ENCODE results near the gene NPY. TPM values are rescaled to one million over a fixed set of nuclear protein-coding genes. Genes with fewer than 3 reads are reported as not detected.

NPY gene
- not detected for total RNA-seq
- not detected for polyA plus RNA-seq (ENCODE audit: insufficient read depth, low read depth, low replicate concordance)
- long read RNA-seq, donor 1, result 0 reads
- long read RNA-seq, donor 2, result 0 reads
- long read RNA-seq, donor 3, result 0 reads
- long read RNA-seq, donor 4, result 0 reads
- long read RNA-seq, donor 5, result 0 reads
- long read RNA-seq, donor 6, result 0 reads
- long read RNA-seq, donor 7, result 0 reads
- long read RNA-seq, donor 8, result 0 reads
- long read RNA-seq, donor 9, partial matches to known transcripts, result 0 of 1 reads
- long read RNA-seq, donor 9, other reads (novel, unspliced or antisense), result 0 of 1 reads
- long read RNA-seq, donor 10, partial matches to known transcripts, result 0 of 2 reads
- long read RNA-seq, donor 10, other reads (novel, unspliced or antisense), result 0 of 2 reads

DNA sequence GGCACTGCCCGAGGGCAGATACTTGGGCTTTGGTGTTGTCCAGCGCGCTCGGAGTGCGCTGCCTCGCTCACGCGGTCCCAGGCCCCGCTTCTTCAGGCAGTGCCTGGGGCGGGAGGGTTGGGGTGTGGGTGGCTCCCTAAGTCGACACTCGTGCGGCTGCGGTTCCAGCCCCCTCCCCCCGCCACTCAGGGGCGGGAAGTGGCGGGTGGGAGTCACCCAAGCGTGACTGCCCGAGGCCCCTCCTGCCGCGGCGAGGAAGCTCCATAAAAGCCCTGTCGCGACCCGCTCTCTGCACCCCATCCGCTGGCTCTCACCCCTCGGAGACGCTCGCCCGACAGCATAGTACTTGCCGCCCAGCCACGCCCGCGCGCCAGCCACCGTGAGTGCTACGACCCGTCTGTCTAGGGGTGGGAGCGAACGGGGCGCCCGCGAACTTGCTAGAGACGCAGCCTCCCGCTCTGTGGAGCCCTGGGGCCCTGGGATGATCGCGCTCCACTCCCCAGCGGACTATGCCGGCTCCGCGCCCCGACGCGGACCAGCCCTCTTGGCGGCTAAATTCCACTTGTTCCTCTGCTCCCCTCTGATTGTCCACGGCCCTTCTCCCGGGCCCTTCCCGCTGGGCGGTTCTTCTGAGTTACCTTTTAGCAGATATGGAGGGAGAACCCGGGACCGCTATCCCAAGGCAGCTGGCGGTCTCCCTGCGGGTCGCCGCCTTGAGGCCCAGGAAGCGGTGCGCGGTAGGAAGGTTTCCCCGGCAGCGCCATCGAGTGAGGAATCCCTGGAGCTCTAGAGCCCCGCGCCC lies at the start of gene NPY:
Gene NPY, plus strand, starts transcription at position 294 of the 802 bp plus-strand sequence. CDS start 1,051 bp downstream, outside the sequence.
- Histone ChIP-seq H3K36me3 (ENCODE audit: control insufficient read depth in 2 of 3, insufficient read depth in 3 of 3, low read length in 3 of 3) (no peaks in the 10 kb centered on the region), H3K9me3 (ENCODE audit: control insufficient read depth in 2 of 3, insufficient read depth in 1 of 3, low read length in 3 of 3) (no peaks in the 10 kb centered on the region), H3K4me3 (ENCODE audit: low read length in 3 of 3) (no peak within 1 kb of the TSS), H3K27ac (ENCODE audit: low read depth in 2 of 2, low read length in 2 of 2) (no peak within 1 kb of the TSS), H3K4me1 (ENCODE audit: control insufficient read depth in 2 of 3, insufficient read depth in 2 of 3, low read depth in 1 of 3, low read length in 3 of 3) (no peaks in the 10 kb centered on the region), H3K9ac (ENCODE audit: low read length in 3 of 3) (no peak within 1 kb of the TSS), H3K27me3 (ENCODE audit: control insufficient read depth, insufficient read depth, low read length) (peaks cover 29% of the 10 kb centered on the region)
- DNase-seq (peak; percentile 44 to 68 (median 52)), FAIRE-seq (no peak)
- intact Hi-C loops (cut with DNase I), result no loop called here
- TF ChIP-seq CTCF (IDR thresholded peaks at IDR 0.05; ENCODE audit: borderline replicate concordance, extremely low read depth, insufficient read depth), result no peak

- no peaks in the 10 kb centered on the region for H3K36me3 ChIP-seq (ENCODE audit: control insufficient read depth in 2 of 3, insufficient read depth in 3 of 3, low read length in 3 of 3)
- H3K9me3 ChIP-seq (ENCODE audit: control insufficient read depth in 2 of 3, insufficient read depth in 1 of 3, low read length in 3 of 3), result no peaks in the 10 kb centered on the region
- H3K27me3 ChIP-seq (ENCODE audit: control insufficient read depth, insufficient read depth, low read length), result no peaks in the 10 kb centered on the region
- no peaks in the 10 kb centered on the region for H3K4me1 ChIP-seq (ENCODE audit: control insufficient read depth in 2 of 3, insufficient read depth in 2 of 3, low read depth in 1 of 3, low read length in 3 of 3)
- no peak overlapping the region for H3K9ac ChIP-seq (ENCODE audit: low read length in 3 of 3)
- no peak for TF ChIP-seq CTCF (IDR thresholded peaks at IDR 0.05; ENCODE audit: borderline replicate concordance, extremely low read depth, insufficient read depth)
- H3K4me3 ChIP-seq (ENCODE audit: low read length in 3 of 3), result no peak overlapping the region
- intact Hi-C loops (cut with DNase I), result no loop called here
- no peak for FAIRE-seq
- no peak overlapping the region for H3K27ac ChIP-seq (ENCODE audit: low read depth in 2 of 2, low read length in 2 of 2)
- DNase-seq, result no peak
These were observed 44.7 kb upstream of the NPY start for GRCh38 chr7:24239260-24239659.

DNA sequence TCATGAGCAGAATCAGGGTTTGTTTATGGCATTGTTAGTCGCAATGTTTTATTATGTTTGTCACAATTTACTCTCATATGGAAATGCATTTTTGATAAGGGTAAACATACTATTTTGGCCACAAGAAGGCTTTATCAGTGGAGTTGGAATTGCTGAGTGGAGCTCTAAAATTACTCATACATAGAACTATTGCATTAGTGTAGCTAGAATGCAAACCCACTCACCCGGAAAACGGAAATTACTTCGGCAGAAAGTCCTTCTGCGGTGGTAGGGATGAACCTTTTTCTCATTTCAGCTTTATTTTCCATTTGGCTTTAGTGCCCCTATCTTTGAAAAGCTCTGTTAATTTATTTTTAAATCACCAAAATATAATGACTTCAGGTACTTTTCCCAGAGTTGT lies 42.8 kb upstream of the NPY start:
- Histone ChIP-seq H3K9me3 (ENCODE audit: control insufficient read depth in 2 of 3, insufficient read depth in 1 of 3, low read length in 3 of 3) (no peaks in the 10 kb centered on the region), H3K27me3 (ENCODE audit: control insufficient read depth, insufficient read depth, low read length) (no peaks in the 10 kb centered on the region), H3K27ac (ENCODE audit: low read depth in 2 of 2, low read length in 2 of 2) (no peak overlapping the region), H3K4me1 (ENCODE audit: control insufficient read depth in 2 of 3, insufficient read depth in 2 of 3, low read depth in 1 of 3, low read length in 3 of 3) (no peaks in the 10 kb centered on the region), H3K9ac (ENCODE audit: low read length in 3 of 3) (no peak overlapping the region), H3K4me3 (ENCODE audit: low read length in 3 of 3) (no peak overlapping the region), H3K36me3 (ENCODE audit: control insufficient read depth in 2 of 3, insufficient read depth in 3 of 3, low read length in 3 of 3) (no peaks in the 10 kb centered on the region)
- intact Hi-C loops (cut with DNase I), result no loop called here
- no peak for TF ChIP-seq CTCF (IDR thresholded peaks at IDR 0.05; ENCODE audit: borderline replicate concordance, extremely low read depth, insufficient read depth)
- DNase-seq (no peak), FAIRE-seq (no peak)
